MCF 10A (cell line): Measurements from ENCODE around the gene TPRG1. TPM values are rescaled to one million over a fixed set of nuclear protein-coding genes. Genes with fewer than 3 reads are reported as not detected.

ENCODE experiments used
- BruUV-seq: library from RNA; stranded (reverse); fragments of 400-500 nt; replicated peaks from 2 replicates; lab custom pipeline; 2021; lab: Mats Ljungman, UMichigan
- CTCF ChIA-PET: fragments of 300-600 bp; sonication (Branson Sonifier 250); formaldehyde crosslinking; extraction: SDS; loops from one replicate; lab custom pipeline; 2021; ENCODE audit warnings: antibody characterized with exemption, inconsistent platforms; lab: Yijun Ruan, JAX
- POLR2A ChIA-PET: fragments of 300-600, 350-650 bp; sonication (Branson Sonifier 250); formaldehyde crosslinking; extraction: SDS; loops from one replicate; lab custom pipeline; 2020; ENCODE audit warnings: antibody characterized with exemption, inconsistent platforms; lab: Yijun Ruan, JAX
- DNase-seq: peaks from one replicate; pipeline ENCODE4 v3.0.0-alpha.2; 2018; ENCODE audit not compliant: unreplicated experiment
- H3K27ac Mint-ChIP-seq: one replicate; pipeline ENCODE4 v1.8.0; 2022; ENCODE audit warnings: mild to moderate bottlenecking, low read depth, mixed read lengths; ENCODE audit not compliant: unreplicated experiment
- H3K27me3 Mint-ChIP-seq: one replicate; pipeline ENCODE4 v1.8.0; 2022; ENCODE audit warnings: mixed read lengths; ENCODE audit not compliant: insufficient read depth, unreplicated experiment
- H3K36me3 Mint-ChIP-seq: one replicate; pipeline ENCODE4 v1.8.0; 2022; ENCODE audit warnings: mild to moderate bottlenecking, moderate library complexity, mixed read lengths; ENCODE audit not compliant: insufficient read depth, unreplicated experiment
- H3K4me1 Mint-ChIP-seq: one replicate; pipeline ENCODE4 v1.8.0; 2022; ENCODE audit warnings: mixed read lengths; ENCODE audit not compliant: insufficient read depth, unreplicated experiment
- H3K4me3 Mint-ChIP-seq: one replicate; pipeline ENCODE4 v1.8.0; 2022; ENCODE audit warnings: mild to moderate bottlenecking, moderate library complexity, mixed read lengths; ENCODE audit not compliant: unreplicated experiment
- H3K9me3 Mint-ChIP-seq: one replicate; pipeline ENCODE4 v1.8.0; 2022; ENCODE audit warnings: mixed read lengths; ENCODE audit not compliant: unreplicated experiment
- CTCF ChIP-seq: fragments of 200-600 bp; IDR thresholded peaks from one replicate; pipeline ENCODE4 v1.8.0; 2022; ENCODE audit warnings: antibody characterized with exemption, mild to moderate bottlenecking; ENCODE audit not compliant: unreplicated experiment
- intact Hi-C: fragments of 100-400 bp; cut with micrococcal nuclease; formaldehyde crosslinking; loops from 2 replicates; pipeline ENCODE4 v1.14.1; 2022
- total RNA-seq: library from RNA; stranded (reverse); gene quantifications from 2 replicates; pipeline ENCODE4 v1.2.3, GENCODE V29; 2022

Gene TPRG1
- total RNA-seq, 1 experiment from 2014 or later: 2.0 TPM

- H3K9me3 Mint-ChIP-seq: no peaks in the 10 kb centered on the region
- CTCF ChIA-PET: no interaction called here
- intact Hi-C loops: no loop called here
- peak overlapping the region; percentile 81 for H3K27ac Mint-ChIP-seq
- POLR2A ChIA-PET: interaction anchor here (1.1 to 3.1 kb wide), 4 partner anchors 9 to 39 kb away, joined by 6 to 16 read pairs (median 7); no protein-coding TSS in a partner anchor
- no TSS peak for BruUV-seq
- H3K4me1 Mint-ChIP-seq: peaks cover 32% of the 10 kb centered on the region
- peaks cover 4% of the 10 kb centered on the region for H3K36me3 Mint-ChIP-seq
- no peak for TF ChIP-seq CTCF
- no peak overlapping the region for H3K4me3 Mint-ChIP-seq
- DNase-seq: no peak
- no peaks in the 10 kb centered on the region for H3K27me3 Mint-ChIP-seq
Observed at GRCh38 chr3:189316296-189317019, 144.7 kb downstream of the TPRG1 start.

GRCh38 chr3:189317911-189318310, 146.1 kb downstream of the TPRG1 start:
- no peak for TF ChIP-seq CTCF
- H3K27me3 Mint-ChIP-seq: no peaks in the 10 kb centered on the region
- no peaks in the 10 kb centered on the region for H3K9me3 Mint-ChIP-seq
- ChIA-PET CTCF (interaction anchor here (0.5 to 1.0 kb wide), 3 partner anchors 16 to 153 kb away, joined by 3 read pairs; no protein-coding TSS in a partner anchor), POLR2A (interaction anchor here (0.5 to 3.1 kb wide), 6 partner anchors 11 to 626 kb away, joined by 3 to 16 read pairs (median 3); no protein-coding TSS in a partner anchor)
- H3K36me3 Mint-ChIP-seq: peaks cover 6% of the 10 kb centered on the region
- DNase-seq: no peak
- intact Hi-C loops: no loop called here
- peak overlapping the region; percentile 53 for H3K27ac Mint-ChIP-seq
- peaks cover 37% of the 10 kb centered on the region for H3K4me1 Mint-ChIP-seq
- BruUV-seq: no TSS peak
- no peak overlapping the region for H3K4me3 Mint-ChIP-seq

GRCh38 chr3:189320511-189320910, 148.7 kb downstream of the TPRG1 start:
- ChIA-PET POLR2A (interaction anchor here (0.7 to 7.3 kb wide), 12 partner anchors 9 to 193 kb away, joined by 3 to 152 read pairs (median 10); no protein-coding TSS in a partner anchor), CTCF (interaction anchor here (0.6 to 1.6 kb wide), 4 partner anchors 9 to 882 kb away, joined by 3 to 5 read pairs (median 4); no protein-coding TSS in a partner anchor)
- Mint-ChIP-seq H3K4me1 (peaks cover 56% of the 10 kb centered on the region), H3K36me3 (peaks cover 6% of the 10 kb centered on the region), H3K27ac (no peak overlapping the region), H3K27me3 (no peaks in the 10 kb centered on the region), H3K9me3 (no peaks in the 10 kb centered on the region), H3K4me3 (no peak overlapping the region)
- no peak for DNase-seq
- BruUV-seq: no TSS peak
- intact Hi-C loops: no loop called here
- TF ChIP-seq CTCF: no peak

- Mint-ChIP-seq H3K27me3 (no peaks in the 10 kb centered on the region), H3K27ac (peak overlapping the region; percentile 66), H3K4me1 (peaks cover 41% of the 10 kb centered on the region), H3K9me3 (no peaks in the 10 kb centered on the region), H3K36me3 (peaks cover 6% of the 10 kb centered on the region), H3K4me3 (no peak overlapping the region)
- BruUV-seq: no TSS peak
- intact Hi-C loops: no loop called here
- POLR2A ChIA-PET: interaction anchor here (0.6 to 7.3 kb wide), 8 partner anchors 10 to 71 kb away, joined by 3 to 152 read pairs (median 8); no protein-coding TSS in a partner anchor
- peak; percentile 57 for DNase-seq
- CTCF ChIA-PET: interaction anchor here (0.6 to 1.0 kb wide), 4 partner anchors 12 to 776 kb away, joined by 3 to 5 read pairs (median 3); no protein-coding TSS in a partner anchor
- no peak for TF ChIP-seq CTCF
Observed at GRCh38 chr3:189322339-189322738, 150.6 kb downstream of the TPRG1 start.
